OCI-LY1 (cell line): ENCODE measurements around the gene CPXM1.

Experiments
- H2AFZ ChIP-seq: fragments of 200-600 bp; sonication (generic), shearing (Covaris generic); 2 replicates; pipeline ENCODE4 v1.6.0; 2014; ENCODE audit warnings: antibody characterized with exemption, mild to moderate bottlenecking, low read length
- H3F3A ChIP-seq: fragments of 200-600 bp; sonication (generic), shearing (Covaris generic); 2 replicates; pipeline ENCODE4 v1.6.0; 2014; ENCODE audit warnings: mild to moderate bottlenecking, antibody characterized with exemption, low read length, moderate library complexity; ENCODE audit not compliant: insufficient read depth
- H3K27ac ChIP-seq: fragments of 200-600 bp; sonication (generic); 2 replicates; pipeline ENCODE4 v1.5.1; 2014; ENCODE audit warnings: low read length, mixed run types, mild to moderate bottlenecking, low read depth; ENCODE audit not compliant: poor library complexity, severe bottlenecking
- H3K27me3 ChIP-seq: fragments of 200-600 bp; sonication (generic); 2 replicates; pipeline ENCODE4 v1.6.0; 2014; ENCODE audit warnings: antibody characterized with exemption, mild to moderate bottlenecking, low read length, moderate library complexity; ENCODE audit not compliant: insufficient read depth
- H3K36me3 ChIP-seq: fragments of 200-600 bp; sonication (generic); 2 replicates; pipeline ENCODE4 v1.6.1; 2014; ENCODE audit warnings: mild to moderate bottlenecking, antibody characterized with exemption, low read length, moderate library complexity, mixed read lengths; ENCODE audit not compliant: insufficient read depth
- H3K4me1 ChIP-seq: fragments of 200-600 bp; sonication (generic); 2 replicates; pipeline ENCODE4 v1.5.1; 2014; ENCODE audit warnings: mild to moderate bottlenecking, low read length, moderate library complexity; ENCODE audit not compliant: insufficient read depth, severe bottlenecking
- H3K4me2 ChIP-seq: fragments of 200-600 bp; sonication (generic), shearing (Covaris generic); 2 replicates; pipeline ENCODE4 v1.6.1; 2014; ENCODE audit warnings: low read length
- H3K4me3 ChIP-seq: fragments of 200-600 bp; sonication (generic); 2 replicates; pipeline ENCODE4 v1.5.1; 2014; ENCODE audit warnings: low read length, low read depth, mild to moderate bottlenecking, mixed read lengths; ENCODE audit not compliant: poor library complexity, severe bottlenecking
- H3K79me2 ChIP-seq: fragments of 200-600 bp; shearing (Covaris generic); 2 replicates; pipeline ENCODE4 v1.6.1; 2016; ENCODE audit warnings: mixed run types, low read length, mixed read lengths; ENCODE audit not compliant: insufficient read depth
- H3K9ac ChIP-seq: fragments of 200-600 bp; sonication (generic), shearing (Covaris generic); 2 replicates; pipeline ENCODE4 v1.6.1; 2014; ENCODE audit warnings: mild to moderate bottlenecking, low read length, mixed read lengths
- H3K9me2 ChIP-seq: fragments of 200-600 bp; sonication (generic), shearing (Covaris generic); 2 replicates; pipeline ENCODE4 v1.6.1; 2014; ENCODE audit warnings: low read depth, mild to moderate bottlenecking, low read length, mixed read lengths
- H3K9me3 ChIP-seq: fragments of 200-600 bp; shearing (Covaris generic); 2 replicates; pipeline ENCODE4 v1.6.1; 2014; ENCODE audit warnings: low read length, mixed read lengths
- H4K20me1 ChIP-seq: fragments of 200-600 bp; sonication (generic), shearing (Covaris generic); 2 replicates; pipeline ENCODE4 v1.6.0; 2016; ENCODE audit warnings: mild to moderate bottlenecking, low read length; ENCODE audit not compliant: insufficient read depth
- CTCF ChIP-seq: fragments of 200-600 bp; sonication (generic), shearing (Covaris generic); IDR thresholded peaks from 2 replicates; pipeline ENCODE4 v1.5.1; 2017; ENCODE audit warnings: mild to moderate bottlenecking, antibody characterized with exemption, low read length, moderate library complexity, mixed read lengths
- EZH2 ChIP-seq: fragments of 200-600 bp; sonication (generic), shearing (Covaris generic); IDR thresholded peaks from 2 replicates; pipeline ENCODE4 v1.8.0; 2017; ENCODE audit warnings: borderline replicate concordance, mixed run types, mild to moderate bottlenecking, antibody characterized with exemption, low read length, moderate library complexity, mixed read lengths

Gene CPXM1

GRCh38 chr20:2799688-2800520 lies 523 bp downstream of the CPXM1 start:
- no peak overlapping the region for H3K27ac ChIP-seq
- H3K36me3 ChIP-seq: no peaks in the 10 kb centered on the region
- no peaks in the 10 kb centered on the region for H3K9me3 ChIP-seq
- no peak overlapping the region for H3K9ac ChIP-seq
- no peaks in the 10 kb centered on the region for H3F3A ChIP-seq
- no peak overlapping the region for H2AFZ ChIP-seq
- H4K20me1 ChIP-seq: no peaks in the 10 kb centered on the region
- H3K9me2 ChIP-seq: no peaks in the 10 kb centered on the region
- H3K4me2 ChIP-seq: no peak overlapping the region
- no peaks in the 10 kb centered on the region for H3K79me2 ChIP-seq
- no peak for TF ChIP-seq EZH2
- TF ChIP-seq CTCF: no peak
- no peaks in the 10 kb centered on the region for H3K4me1 ChIP-seq
- no peak overlapping the region for H3K4me3 ChIP-seq
- peaks cover 6% of the 10 kb centered on the region; the same call in 1 of the 2 replicates for H3K27me3 ChIP-seq

GRCh38 chr20:2799271-2799670 lies 1.2 kb downstream of the CPXM1 start:
- Histone ChIP-seq H3K9me2 (no peaks in the 10 kb centered on the region), H3K27ac (no peak overlapping the region), H4K20me1 (no peaks in the 10 kb centered on the region), H3K79me2 (no peaks in the 10 kb centered on the region), H3K36me3 (no peaks in the 10 kb centered on the region), H3K9ac (no peak overlapping the region), H3K9me3 (no peaks in the 10 kb centered on the region), H3K4me2 (no peak overlapping the region), H3K27me3 (peaks cover 9% of the 10 kb centered on the region; the same call in 1 of the 2 replicates), H3F3A (no peaks in the 10 kb centered on the region), H3K4me3 (no peak overlapping the region), H2AFZ (no peak overlapping the region), H3K4me1 (no peaks in the 10 kb centered on the region)
- TF ChIP-seq CTCF (no peak), EZH2 (no peak)

GRCh38 chr20:2798814-2799213 lies 1.6 kb downstream of the CPXM1 start:
- H3K4me1 ChIP-seq: no peaks in the 10 kb centered on the region
- H3K9ac ChIP-seq: no peak overlapping the region
- H3K79me2 ChIP-seq: no peaks in the 10 kb centered on the region
- no peaks in the 10 kb centered on the region for H3F3A ChIP-seq
- TF ChIP-seq CTCF (no peak), EZH2 (no peak)
- no peaks in the 10 kb centered on the region for H3K9me3 ChIP-seq
- no peaks in the 10 kb centered on the region for H3K36me3 ChIP-seq
- H4K20me1 ChIP-seq: no peaks in the 10 kb centered on the region
- H3K27me3 ChIP-seq: peaks cover 9% of the 10 kb centered on the region; the same call in 1 of the 2 replicates
- H3K27ac ChIP-seq: no peak overlapping the region
- H2AFZ ChIP-seq: no peak overlapping the region
- no peak overlapping the region; the same call in 1 of the 2 replicates for H3K4me2 ChIP-seq
- no peaks in the 10 kb centered on the region for H3K9me2 ChIP-seq
- no peak overlapping the region for H3K4me3 ChIP-seq
